ENCODE results near the gene GLTP. TPM values are rescaled to one million over a fixed set of nuclear protein-coding genes. Genes with fewer than 3 reads are reported as not detected.

Gene GLTP
- total and polyA plus RNA-seq, 4 donors, result 31.2 to 49.2 (median 40.8) TPM

DNA sequence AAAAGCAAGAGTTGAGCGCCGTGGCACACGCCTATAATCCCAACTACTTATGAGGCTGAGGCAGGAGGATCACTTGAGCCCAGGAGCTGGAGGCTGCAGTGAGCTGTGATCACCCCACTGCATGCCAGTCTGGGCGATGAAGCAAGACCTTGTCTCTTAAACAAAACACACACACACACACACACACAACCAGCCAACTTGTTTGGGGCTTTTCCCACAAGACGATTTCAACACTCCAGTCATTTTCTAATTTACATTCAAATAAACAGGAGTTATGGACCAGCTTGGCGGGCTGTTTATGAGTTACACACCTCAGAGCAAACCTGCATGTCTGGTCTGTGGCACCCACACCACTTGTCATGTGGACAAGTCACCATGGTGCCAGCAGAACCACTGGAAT lies 6.7 kb downstream of the GLTP start:
- DNase-seq (no peak), ATAC-seq (ENCODE audit: insufficient read depth, low FRiP score) (no peak)
- Histone ChIP-seq H3K9me3 (ENCODE audit: control insufficient read depth in 4 of 4, insufficient read depth in 3 of 4, low read length in 3 of 4) (no peaks in the 10 kb centered on the region), H3K27ac (ENCODE audit: low read depth in 1 of 2, low read length in 1 of 2) (no peak overlapping the region), H3K36me3 (ENCODE audit: control insufficient read depth in 4 of 4, insufficient read depth in 4 of 4, low read length in 4 of 4) (peaks cover 0 to 6% (median 3%) of the 10 kb centered on the region in 4 donors), H3K27me3 (ENCODE audit: control insufficient read depth in 3 of 3, insufficient read depth in 3 of 3, low read length in 2 of 3) (no peaks in the 10 kb centered on the region), H3K4me3 (no peak overlapping the region), H3K4me1 (ENCODE audit: control insufficient read depth in 5 of 5, insufficient read depth in 5 of 5, low read length in 5 of 5) (peaks cover 0 to 15% (median 4%) of the 10 kb centered on the region in 5 donors), H3K9ac (ENCODE audit: insufficient read depth in 1 of 2, low read length in 2 of 2) (no peak overlapping the region)
- 74 to 76% methylated on average over 6 of the region's 6 CpGs for WGBS, 2 donors
- TF ChIP-seq, protein P1, sequence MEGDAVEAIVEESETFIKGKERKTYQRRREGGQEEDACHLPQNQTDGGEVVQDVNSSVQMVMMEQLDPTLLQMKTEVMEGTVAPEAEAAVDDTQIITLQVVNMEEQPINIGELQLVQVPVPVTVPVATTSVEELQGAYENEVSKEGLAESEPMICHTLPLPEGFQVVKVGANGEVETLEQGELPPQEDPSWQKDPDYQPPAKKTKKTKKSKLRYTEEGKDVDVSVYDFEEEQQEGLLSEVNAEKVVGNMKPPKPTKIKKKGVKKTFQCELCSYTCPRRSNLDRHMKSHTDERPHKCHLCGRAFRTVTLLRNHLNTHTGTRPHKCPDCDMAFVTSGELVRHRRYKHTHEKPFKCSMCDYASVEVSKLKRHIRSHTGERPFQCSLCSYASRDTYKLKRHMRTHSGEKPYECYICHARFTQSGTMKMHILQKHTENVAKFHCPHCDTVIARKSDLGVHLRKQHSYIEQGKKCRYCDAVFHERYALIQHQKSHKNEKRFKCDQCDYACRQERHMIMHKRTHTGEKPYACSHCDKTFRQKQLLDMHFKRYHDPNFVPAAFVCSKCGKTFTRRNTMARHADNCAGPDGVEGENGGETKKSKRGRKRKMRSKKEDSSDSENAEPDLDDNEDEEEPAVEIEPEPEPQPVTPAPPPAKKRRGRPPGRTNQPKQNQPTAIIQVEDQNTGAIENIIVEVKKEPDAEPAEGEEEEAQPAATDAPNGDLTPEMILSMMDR (IDR thresholded peaks at IDR 0.05; ENCODE audit: control extremely low read depth, extremely low read depth), result no peak

DNA sequence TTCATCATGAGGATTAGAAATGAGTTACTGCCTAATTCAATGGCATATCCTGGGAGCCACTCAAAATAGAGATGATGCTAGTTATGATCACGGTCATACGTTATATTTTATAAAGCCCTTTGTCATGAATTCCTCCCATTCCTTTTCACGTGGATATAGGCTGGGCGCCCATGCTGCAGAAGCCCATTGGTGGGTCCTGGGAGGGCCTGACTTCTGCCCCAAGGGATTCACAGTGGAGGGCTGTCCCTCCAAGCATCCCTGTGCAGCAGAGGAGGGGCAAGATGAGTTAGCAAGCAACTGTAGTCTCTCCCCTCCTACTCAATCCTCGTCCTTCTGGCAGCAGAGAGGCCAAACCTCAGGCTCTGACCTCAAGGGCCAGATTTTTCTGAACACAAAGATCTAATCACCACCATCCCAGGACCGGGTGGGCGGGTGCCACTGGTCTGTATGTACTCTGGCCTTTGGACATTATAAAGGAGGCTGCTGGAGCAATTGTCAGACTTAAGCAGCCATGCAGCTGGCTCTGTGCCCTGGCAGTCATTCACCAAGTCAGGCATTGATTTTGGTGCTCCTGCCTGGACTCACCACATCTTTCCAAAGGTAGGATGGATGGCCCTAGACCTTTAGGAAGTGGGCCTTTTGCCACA lies 8.6 kb downstream of the GLTP start:
- ATAC-seq (ENCODE audit: insufficient read depth, low FRiP score) (no peak), DNase-seq (no peak)
- H3K27me3 ChIP-seq (ENCODE audit: control insufficient read depth in 3 of 3, insufficient read depth in 3 of 3, low read length in 2 of 3), result no peaks in the 10 kb centered on the region
- H3K9me3 ChIP-seq (ENCODE audit: control insufficient read depth in 4 of 4, insufficient read depth in 3 of 4, low read length in 3 of 4), result no peaks in the 10 kb centered on the region
- H3K4me1 ChIP-seq (ENCODE audit: control insufficient read depth in 5 of 5, insufficient read depth in 5 of 5, low read length in 5 of 5), result peaks cover 0 to 13% (median 0%) of the 10 kb centered on the region in 5 donors
- TF ChIP-seq, protein P1 (IDR thresholded peaks at IDR 0.05; ENCODE audit: control extremely low read depth, extremely low read depth), result no peak
- peaks cover 0 to 6% (median 3%) of the 10 kb centered on the region in 4 donors for H3K36me3 ChIP-seq (ENCODE audit: control insufficient read depth in 4 of 4, insufficient read depth in 4 of 4, low read length in 4 of 4)
- no peak overlapping the region for H3K4me3 ChIP-seq
- no peak overlapping the region for H3K9ac ChIP-seq (ENCODE audit: insufficient read depth in 1 of 2, low read length in 2 of 2)
- H3K27ac ChIP-seq (ENCODE audit: low read depth in 1 of 2, low read length in 1 of 2), result peak overlapping the region in 1 of 2 donors; percentile 33
- 77 to 83% methylated on average over 7 of the region's 7 CpGs for WGBS, 2 donors

DNA sequence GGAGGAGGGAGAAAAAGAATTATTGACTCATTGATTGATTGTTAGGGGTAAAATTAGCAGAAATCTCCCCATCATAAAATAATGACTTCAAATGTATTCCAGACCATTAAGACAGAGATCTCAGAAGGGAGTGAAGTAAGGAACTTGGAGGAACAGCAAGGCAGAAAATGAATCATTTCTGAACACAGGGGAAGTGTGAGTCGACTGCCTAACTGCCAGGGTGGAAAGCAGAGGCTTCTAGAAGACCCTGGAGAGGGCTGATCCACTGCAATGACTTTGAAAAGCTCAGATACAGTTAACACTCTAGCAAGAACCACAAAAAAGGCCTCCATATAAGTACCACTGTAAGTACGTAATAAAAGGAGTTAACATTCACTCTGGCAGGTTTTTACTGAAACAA lies 9.7 kb downstream of the GLTP start:
- peaks cover 0 to 10% (median 0%) of the 10 kb centered on the region in 5 donors for H3K4me1 ChIP-seq (ENCODE audit: control insufficient read depth in 5 of 5, insufficient read depth in 5 of 5, low read length in 5 of 5)

More for the DNA sequence above, 9.7 kb downstream of the GLTP start:
- Histone ChIP-seq H3K4me3 (no peak overlapping the region), H3K36me3 (ENCODE audit: control insufficient read depth in 4 of 4, insufficient read depth in 4 of 4, low read length in 4 of 4) (peaks cover 0 to 6% (median 3%) of the 10 kb centered on the region in 4 donors), H3K9ac (ENCODE audit: insufficient read depth in 1 of 2, low read length in 2 of 2) (no peak overlapping the region), H3K27me3 (ENCODE audit: control insufficient read depth in 3 of 3, insufficient read depth in 3 of 3, low read length in 2 of 3) (no peaks in the 10 kb centered on the region), H3K27ac (ENCODE audit: low read depth in 1 of 2, low read length in 1 of 2) (no peak overlapping the region), H3K9me3 (ENCODE audit: control insufficient read depth in 4 of 4, insufficient read depth in 3 of 4, low read length in 3 of 4) (no peaks in the 10 kb centered on the region)
- ATAC-seq (ENCODE audit: insufficient read depth, low FRiP score) (no peak), DNase-seq (no peak)
- TF ChIP-seq, protein P1 (IDR thresholded peaks at IDR 0.05; ENCODE audit: control extremely low read depth, extremely low read depth), result no peak
- 58 to 73% methylated on average over 2 of the region's 2 CpGs for WGBS, 2 donors

Measured in lung (tissue), 12 donors.